Stomach (tissue), 9 donors: ENCODE data around the gene ROBO1. TPM values are rescaled to one million over a fixed set of nuclear protein-coding genes. Genes with fewer than 3 reads are reported as not detected.

Experiments used
- DNase-seq, 2 donors: peaks; one replicate each; pipeline versions ENCODE4 v3.0.0 to v3.0.0-alpha.2; 2013 to 2019
- H3K27ac ChIP-seq, 5 donors: fragments of 200-600 bp in 4 of 5; sonication (generic) in 4 of 5; one replicate each; pipeline ENCODE4 v1.5.1; 2013 to 2019; ENCODE audit warnings: mild to moderate bottlenecking in 1 of 5, moderate library complexity in 1 of 5
- H3K27me3 ChIP-seq, 3 donors: fragments of 200-600 bp; sonication (generic); one replicate each; pipeline ENCODE4 v1.5.1; 2017 to 2019; ENCODE audit warnings: mixed run types in 1 of 3
- H3K36me3 ChIP-seq, 4 donors: fragments of 200-600 bp; sonication (generic); 1 replicate in 3 of 4; 2 replicates in 1 of 4; pipeline ENCODE4 v1.5.1; 2016 to 2019
- H3K4me1 ChIP-seq, 4 donors: fragments of 200-600 bp; sonication (generic); one replicate each; pipeline ENCODE4 v1.5.1; 2016 to 2019
- H3K4me3 ChIP-seq, 4 donors: fragments of 200-600 bp; sonication (generic) in 3 of 4; one replicate each; pipeline ENCODE4 v1.5.1; 2016 to 2019; ENCODE audit warnings: mild to moderate bottlenecking in 1 of 4
- H3K9me3 ChIP-seq, 4 donors: fragments of 200-600 bp; sonication (generic); one replicate each; pipeline ENCODE4 v1.5.1; 2016 to 2019
- CTCF ChIP-seq, 7 experiments: fragments of 450-650 bp in 4 of 7; fragments of 200-600 bp in 3 of 7; sonication (generic) in 3 of 7; IDR thresholded peaks; one replicate each; pipeline ENCODE4 v1.5.1; 2016 to 2019; ENCODE audit warnings: antibody characterized with exemption in 7 of 7, control low read depth in 2 of 7, mild to moderate bottlenecking in 1 of 7
- EP300 ChIP-seq: sonication (generic); formaldehyde crosslinking; IDR thresholded peaks from one replicate; pipeline ENCODE4 v1.6.1; 2017; ENCODE audit warnings: antibody characterized with exemption
- POLR2A ChIP-seq, 4 donors: fragments of 450-650 bp; IDR thresholded peaks; one replicate each; pipeline ENCODE4 v1.6.1; 2016; ENCODE audit warnings: antibody characterized with exemption in 4 of 4, control low read depth in 2 of 4, mild to moderate bottlenecking in 1 of 4, moderate library complexity in 1 of 4
- POLR2AphosphoS5 ChIP-seq, 3 donors: sonication (generic); formaldehyde crosslinking; IDR thresholded peaks; one replicate each; pipeline ENCODE4 v1.6.1; 2016; ENCODE audit warnings: antibody characterized with exemption in 3 of 3
- WGBS, 5 donors: extraction: QIAGEN DNeasy Blood & Tissue Kit in 3 of 5; methylation state at CpG; one replicate each; pipeline versions ENCODE4 v1.1.5 to v1.1.7; 2013 to 2018; 5-methylcytosine and 5-hydroxymethylcytosine counted together
- intact Hi-C: fragments of 100-400 bp; cut with DNase I; formaldehyde crosslinking; loops from one replicate; pipeline ENCODE4 v1.15.1; 2023; ENCODE audit warnings: low total_unique reads
- polyA plus RNA-seq, 3 donors: library from polyadenylated mRNA; stranded (reverse); fragments of 200-250 nt; gene quantifications; one replicate each; pipeline ENCODE4 v1.2.3, GENCODE V29; 2013
- total RNA-seq, 5 donors: library from RNA; depleted of rRNA; stranded (reverse); fragments of >200 nt; gene quantifications; one replicate each; pipeline versions ENCODE4 v1.1.0 to v1.2.3, GENCODE V29; 2014 to 2016
- donor health status: healthy with polysubstance abuse.
- donor health status: Bipolar disorder and iron deficiency.
- donor health status: healthy.

ROBO1 gene
- total and polyA plus RNA-seq, 8 donors = 2.0 to 174 (median 4.5) TPM

- 87 to 95% (median 90%) methylated on average over 1 of the region's 1 CpG for WGBS, 5 donors
- Histone ChIP-seq H3K4me3 (no peak overlapping the region), H3K27ac (no peak overlapping the region), H3K9me3 (no peaks in the 10 kb centered on the region), H3K36me3 (no peaks in the 10 kb centered on the region), H3K4me1 (peaks cover 0 to 3% (median 0%) of the 10 kb centered on the region in 4 donors), H3K27me3 (no peaks in the 10 kb centered on the region)
- intact Hi-C loops = no loop called here
- DNase-seq = no peak
- TF ChIP-seq POLR2AphosphoS5 (IDR thresholded peaks at IDR 0.05) = no peak
- no peak for TF ChIP-seq POLR2A (IDR thresholded peaks at IDR 0.05)
- no peak for TF ChIP-seq CTCF (IDR thresholded peaks at IDR 0.05)
- TF ChIP-seq EP300 = no peak
These were observed 975.1 kb downstream of the ROBO1 start for GRCh38 chr3:78792733-78793132.

GRCh38 chr3:78792212-78792611 lies 975.6 kb downstream of the ROBO1 start:
- no peaks in the 10 kb centered on the region for H3K9me3 ChIP-seq
- no peaks in the 10 kb centered on the region for H3K36me3 ChIP-seq
- H3K27ac ChIP-seq = no peak overlapping the region
- H3K27me3 ChIP-seq = no peaks in the 10 kb centered on the region
- intact Hi-C loops = no loop called here
- H3K4me3 ChIP-seq = no peak overlapping the region
- H3K4me1 ChIP-seq = peaks cover 0 to 3% (median 0%) of the 10 kb centered on the region in 4 donors
- no peak for TF ChIP-seq POLR2A (IDR thresholded peaks at IDR 0.05)
- TF ChIP-seq CTCF (IDR thresholded peaks at IDR 0.05) = no peak
- no peak for TF ChIP-seq POLR2AphosphoS5 (IDR thresholded peaks at IDR 0.05)
- no peak for TF ChIP-seq EP300
- WGBS, 5 donors = 93 to 97% (median 95%) methylated on average over 1 of the region's 1 CpG
- no peak for DNase-seq

GRCh38 chr3:78791753-78792152 lies 976.0 kb downstream of the ROBO1 start:
- Histone ChIP-seq H3K27me3 (no peaks in the 10 kb centered on the region), H3K4me3 (no peak overlapping the region), H3K9me3 (no peaks in the 10 kb centered on the region), H3K36me3 (no peaks in the 10 kb centered on the region), H3K27ac (no peak overlapping the region), H3K4me1 (no peaks in the 10 kb centered on the region)
- intact Hi-C loops = no loop called here
- DNase-seq = no peak
- no peak for TF ChIP-seq POLR2AphosphoS5 (IDR thresholded peaks at IDR 0.05)
- TF ChIP-seq POLR2A (IDR thresholded peaks at IDR 0.05) = no peak
- TF ChIP-seq CTCF (IDR thresholded peaks at IDR 0.05) = no peak
- 57 to 80% (median 60%) methylated on average over 3 of the region's 3 CpGs for WGBS, 5 donors

- Histone ChIP-seq H3K27me3 (no peaks in the 10 kb centered on the region), H3K4me3 (no peak overlapping the region), H3K27ac (no peak overlapping the region), H3K4me1 (no peaks in the 10 kb centered on the region), H3K9me3 (no peaks in the 10 kb centered on the region), H3K36me3 (no peaks in the 10 kb centered on the region)
- no peak for DNase-seq
- intact Hi-C loops = no loop called here
- no peak for TF ChIP-seq POLR2AphosphoS5 (IDR thresholded peaks at IDR 0.05)
- TF ChIP-seq POLR2A (IDR thresholded peaks at IDR 0.05) = no peak
- no peak for TF ChIP-seq CTCF (IDR thresholded peaks at IDR 0.05)
- TF ChIP-seq EP300 = no peak
- 80 to 91% (median 88%) methylated on average over 2 of the region's 2 CpGs for WGBS, 5 donors
These were observed 979.0 kb downstream of the ROBO1 start for GRCh38 chr3:78788839-78789238.
